Left ventricle myocardium inferior (tissue), 1 donor: ENCODE data around the gene LARGE1. TPM values are rescaled to one million over a fixed set of nuclear protein-coding genes. Genes with fewer than 3 reads are reported as not detected.

Experiments
- DNase-seq: peaks from one replicate; pipeline ENCODE4 v3.0.0-alpha.2; 2020
- H3K27ac ChIP-seq: fragments of 200-600 bp; replicated peaks from 2 replicates; pipeline ENCODE4 v1.8.0; 2021
- H3K27me3 ChIP-seq: fragments of 200-600 bp; 2 replicates; pipeline ENCODE4 v1.8.0; 2021; ENCODE audit warnings: low read depth
- H3K36me3 ChIP-seq: fragments of 200-600 bp; 2 replicates; pipeline ENCODE4 v1.8.0; 2021
- H3K4me1 ChIP-seq: fragments of 200-600 bp; 2 replicates; pipeline ENCODE4 v1.8.0; 2021
- H3K4me3 ChIP-seq: fragments of 200-600 bp; 2 replicates; pipeline ENCODE4 v1.8.0; 2021; ENCODE audit warnings: mild to moderate bottlenecking, moderate library complexity
- H3K9me3 ChIP-seq: fragments of 200-600 bp; replicated peaks from 2 replicates; pipeline ENCODE4 v1.8.0; 2021
- CTCF ChIP-seq: fragments of 200-600 bp; IDR thresholded peaks from 2 replicates; pipeline ENCODE4 v1.8.0; 2021; ENCODE audit warnings: antibody characterized with exemption, mild to moderate bottlenecking, borderline replicate concordance
- intact Hi-C: fragments of 100-400 bp; cut with micrococcal nuclease; formaldehyde crosslinking; loops from one replicate; pipeline ENCODE4 v1.11.0; 2022
- total RNA-seq: library from RNA; stranded (reverse); fragmentation: NEBNext Ultra II Directional; extraction: Animal tissue kit (Norgen Biotek cat#: 25700); gene quantifications from one replicate; pipeline ENCODE4 v1.2.1, GENCODE V29; 2021
- donor health status: DM: no; HTN: yes; CAD: no; lungs with severe emphysema.

The LARGE1 gene
- total RNA-seq, 1 donor from 2014 or later, result 117 TPM

GRCh38 chr22:33896575-33897447 is 23.5 kb downstream of the LARGE1 start:
- TF ChIP-seq CTCF, result no peak
- intact Hi-C loops, result no loop called here
- no peak for DNase-seq
- Histone ChIP-seq H3K4me1 (peaks cover 88% of the 10 kb centered on the region), H3K27ac (peak overlapping the region; percentile 75), H3K4me3 (peak overlapping the region; percentile 4), H3K27me3 (no peaks in the 10 kb centered on the region), H3K9me3 (peaks cover 5% of the 10 kb centered on the region), H3K36me3 (no peaks in the 10 kb centered on the region)

GRCh38 chr22:33896154-33896553 is 24.1 kb downstream of the LARGE1 start:
- Histone ChIP-seq H3K4me1 (peaks cover 87% of the 10 kb centered on the region), H3K9me3 (peaks cover 5% of the 10 kb centered on the region), H3K36me3 (no peaks in the 10 kb centered on the region), H3K27me3 (no peaks in the 10 kb centered on the region), H3K27ac (peak overlapping the region; percentile 75), H3K4me3 (no peak overlapping the region)
- intact Hi-C loops, result no loop called here
- DNase-seq, result no peak
- TF ChIP-seq CTCF, result no peak

DNA sequence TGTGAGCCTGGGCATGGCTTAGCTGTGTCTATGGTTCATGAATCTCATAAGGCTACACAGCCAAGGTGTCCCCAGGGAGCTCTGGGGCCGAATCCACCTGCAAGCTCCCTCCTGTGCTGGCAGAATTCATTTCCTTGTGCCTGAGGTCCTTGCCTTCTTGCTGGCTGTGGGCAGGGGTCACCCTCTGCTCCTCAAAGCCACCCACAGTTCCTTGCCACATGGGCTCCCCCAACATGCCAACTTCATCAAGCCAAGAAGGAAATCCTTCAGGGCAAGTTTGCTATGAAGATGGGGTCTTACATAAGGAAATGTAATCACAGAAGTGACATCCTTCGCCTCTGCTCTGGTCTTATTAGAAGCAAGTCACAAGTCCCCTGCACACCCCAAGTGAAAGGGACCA is 24.8 kb downstream of the LARGE1 start:
- no peak for DNase-seq
- Histone ChIP-seq H3K9me3 (peaks cover 5% of the 10 kb centered on the region), H3K4me3 (no peak overlapping the region), H3K27ac (peak overlapping the region; percentile 75), H3K4me1 (peaks cover 86% of the 10 kb centered on the region), H3K27me3 (no peaks in the 10 kb centered on the region), H3K36me3 (no peaks in the 10 kb centered on the region)
- intact Hi-C loops, result no loop called here
- no peak for TF ChIP-seq CTCF

GRCh38 chr22:33894515-33894914 is 25.8 kb downstream of the LARGE1 start:
- intact Hi-C loops, result no loop called here
- Histone ChIP-seq H3K27me3 (no peaks in the 10 kb centered on the region), H3K4me1 (peaks cover 86% of the 10 kb centered on the region), H3K27ac (no peak overlapping the region), H3K4me3 (no peak overlapping the region), H3K36me3 (no peaks in the 10 kb centered on the region), H3K9me3 (peaks cover 5% of the 10 kb centered on the region)
- DNase-seq, result no peak
- no peak for TF ChIP-seq CTCF

GRCh38 chr22:33894036-33894435 is 26.2 kb downstream of the LARGE1 start:
- DNase-seq, result no peak
- no peak for TF ChIP-seq CTCF
- H3K9me3 ChIP-seq, result peaks cover 5% of the 10 kb centered on the region
- no peak overlapping the region for H3K27ac ChIP-seq
- intact Hi-C loops, result no loop called here
- no peaks in the 10 kb centered on the region for H3K36me3 ChIP-seq
- H3K4me3 ChIP-seq, result no peak overlapping the region
- peaks cover 86% of the 10 kb centered on the region for H3K4me1 ChIP-seq
- H3K27me3 ChIP-seq, result no peaks in the 10 kb centered on the region
